ENCODE data around the gene IFI27. TPM values are rescaled to one million over a fixed set of nuclear protein-coding genes. Genes with fewer than 3 reads are reported as not detected.

Gene IFI27
- total and polyA plus RNA-seq, 2 of the 8 experiments (the other 6 are each of a cell fraction or from before 2014, with no cell fraction given), result 0.76 to 2.2 TPM

DNA sequence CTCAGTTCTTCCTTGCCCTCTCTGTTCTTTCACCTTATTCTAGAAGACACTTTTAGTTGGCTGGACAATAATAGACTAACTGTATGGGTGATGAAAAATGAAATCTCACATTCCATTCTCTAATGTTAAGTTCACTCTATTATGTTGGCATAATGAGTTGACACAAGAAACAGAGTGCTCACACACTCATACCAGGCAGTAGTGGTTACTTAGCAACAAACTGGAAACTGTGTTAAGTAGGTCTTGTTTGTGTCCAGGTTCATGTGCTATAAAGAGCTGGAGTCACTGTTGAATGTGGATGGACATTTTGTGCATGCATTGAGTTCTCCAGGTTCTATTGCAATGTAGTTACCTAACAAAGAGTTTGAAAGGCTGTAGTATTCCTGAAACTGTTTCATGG lies 46.7 kb downstream of the IFI27 start:
- no peak overlapping the region for H2AFZ ChIP-seq (ENCODE audit: low read length)
- CTCF ChIA-PET (ENCODE audit: partially characterized antibody), result interaction anchor here (0.6 to 1.5 kb wide), 3 partner anchors 20 to 220 kb away, joined by 3 to 5 read pairs (median 3); no protein-coding TSS in a partner anchor
- H3K27me3 ChIP-seq (replicated peaks in 1 of 4; ENCODE audit: control insufficient read depth in 3 of 4, extremely low read depth in 1 of 4, insufficient read depth in 3 of 4, low read length in 3 of 4), result no peaks in the 10 kb centered on the region
- no peak overlapping the region for H2BK120ac ChIP-seq (replicated peaks; ENCODE audit: low read depth, low read length)
- no peak overlapping the region for H4K5ac ChIP-seq (ENCODE audit: insufficient read length, low read depth, low read length)
- H3K23me2 ChIP-seq (ENCODE audit: low read depth, low read length), result no peaks in the 10 kb centered on the region
- H2BK20ac ChIP-seq (ENCODE audit: low read length), result no peak overlapping the region
- no peak overlapping the region for H3K23ac ChIP-seq (ENCODE audit: insufficient read length)
- no peak overlapping the region for H3K4me2 ChIP-seq (ENCODE audit: insufficient read depth in 1 of 2, low read depth in 2 of 2, low read length in 2 of 2)
- no peak overlapping the region for H3K18ac ChIP-seq (ENCODE audit: extremely low read depth, low read length)
- H2BK12ac ChIP-seq (ENCODE audit: low read depth, low read length), result no peak overlapping the region
- no peak overlapping the region for H3K56ac ChIP-seq (replicated peaks; ENCODE audit: insufficient read length, low read depth, low read length)
- H3K36me3 ChIP-seq (ENCODE audit: control insufficient read depth in 2 of 4, insufficient read depth in 4 of 4, low read length in 3 of 4), result no peaks in the 10 kb centered on the region
- no peak overlapping the region for H3K27ac ChIP-seq (ENCODE audit: low read depth, low read length)
- H3K9me3 ChIP-seq (ENCODE audit: insufficient read depth in 2 of 2, low read depth in 1 of 2, low read length in 1 of 2), result peaks cover 7 to 12% of the 10 kb centered on the region in 2 experiments; a peak in 3 of 4 replicates
- no peak for FAIRE-seq
- no peak overlapping the region for H2BK5ac ChIP-seq (ENCODE audit: low read depth, low read length)
- no peak overlapping the region for H4K91ac ChIP-seq (replicated peaks; ENCODE audit: insufficient read length, low read length)
- H4K8ac ChIP-seq (ENCODE audit: extremely low read depth, insufficient read depth, low read length), result no peak overlapping the region
- H3K4me3 ChIP-seq (ENCODE audit: extremely low read depth in 1 of 4, insufficient read depth in 2 of 4, low read depth in 3 of 4, low read length in 4 of 4), result no peak overlapping the region
- POLR2A ChIA-PET (ENCODE audit: partially characterized antibody), result no interaction called here
- H2AK5ac ChIP-seq (ENCODE audit: low read depth, low read length), result no peak overlapping the region
- no peaks in the 10 kb centered on the region for H3K4me1 ChIP-seq (replicated peaks in 1 of 4; ENCODE audit: control insufficient read depth in 3 of 4, insufficient read depth in 4 of 4, low read length in 3 of 4)
- no peak for DNase-seq (ENCODE audit: low read depth in 1 of 2, low spot score in 2 of 2)
- H3K79me1 ChIP-seq (ENCODE audit: low read depth, low read length), result no peaks in the 10 kb centered on the region
- H3K9ac ChIP-seq (replicated peaks in 1 of 4; ENCODE audit: extremely low read depth in 1 of 4, low read depth in 3 of 4, low read length in 3 of 4), result no peak overlapping the region
- H3K14ac ChIP-seq (ENCODE audit: insufficient read length), result no peak overlapping the region
- no peaks in the 10 kb centered on the region for H4K20me1 ChIP-seq (replicated peaks in 1 of 2; ENCODE audit: control insufficient read depth in 1 of 2, insufficient read depth in 2 of 2, low read length in 2 of 2)
- H3K4ac ChIP-seq (replicated peaks; ENCODE audit: insufficient read length, low read depth, low read length), result no peak overlapping the region
- H2BK15ac ChIP-seq (ENCODE audit: low read length), result no peak overlapping the region
- no peaks in the 10 kb centered on the region for H3K79me2 ChIP-seq (ENCODE audit: control insufficient read depth in 1 of 2, insufficient read depth in 2 of 2, low read length in 2 of 2)
- TF ChIP-seq, protein P1, sequence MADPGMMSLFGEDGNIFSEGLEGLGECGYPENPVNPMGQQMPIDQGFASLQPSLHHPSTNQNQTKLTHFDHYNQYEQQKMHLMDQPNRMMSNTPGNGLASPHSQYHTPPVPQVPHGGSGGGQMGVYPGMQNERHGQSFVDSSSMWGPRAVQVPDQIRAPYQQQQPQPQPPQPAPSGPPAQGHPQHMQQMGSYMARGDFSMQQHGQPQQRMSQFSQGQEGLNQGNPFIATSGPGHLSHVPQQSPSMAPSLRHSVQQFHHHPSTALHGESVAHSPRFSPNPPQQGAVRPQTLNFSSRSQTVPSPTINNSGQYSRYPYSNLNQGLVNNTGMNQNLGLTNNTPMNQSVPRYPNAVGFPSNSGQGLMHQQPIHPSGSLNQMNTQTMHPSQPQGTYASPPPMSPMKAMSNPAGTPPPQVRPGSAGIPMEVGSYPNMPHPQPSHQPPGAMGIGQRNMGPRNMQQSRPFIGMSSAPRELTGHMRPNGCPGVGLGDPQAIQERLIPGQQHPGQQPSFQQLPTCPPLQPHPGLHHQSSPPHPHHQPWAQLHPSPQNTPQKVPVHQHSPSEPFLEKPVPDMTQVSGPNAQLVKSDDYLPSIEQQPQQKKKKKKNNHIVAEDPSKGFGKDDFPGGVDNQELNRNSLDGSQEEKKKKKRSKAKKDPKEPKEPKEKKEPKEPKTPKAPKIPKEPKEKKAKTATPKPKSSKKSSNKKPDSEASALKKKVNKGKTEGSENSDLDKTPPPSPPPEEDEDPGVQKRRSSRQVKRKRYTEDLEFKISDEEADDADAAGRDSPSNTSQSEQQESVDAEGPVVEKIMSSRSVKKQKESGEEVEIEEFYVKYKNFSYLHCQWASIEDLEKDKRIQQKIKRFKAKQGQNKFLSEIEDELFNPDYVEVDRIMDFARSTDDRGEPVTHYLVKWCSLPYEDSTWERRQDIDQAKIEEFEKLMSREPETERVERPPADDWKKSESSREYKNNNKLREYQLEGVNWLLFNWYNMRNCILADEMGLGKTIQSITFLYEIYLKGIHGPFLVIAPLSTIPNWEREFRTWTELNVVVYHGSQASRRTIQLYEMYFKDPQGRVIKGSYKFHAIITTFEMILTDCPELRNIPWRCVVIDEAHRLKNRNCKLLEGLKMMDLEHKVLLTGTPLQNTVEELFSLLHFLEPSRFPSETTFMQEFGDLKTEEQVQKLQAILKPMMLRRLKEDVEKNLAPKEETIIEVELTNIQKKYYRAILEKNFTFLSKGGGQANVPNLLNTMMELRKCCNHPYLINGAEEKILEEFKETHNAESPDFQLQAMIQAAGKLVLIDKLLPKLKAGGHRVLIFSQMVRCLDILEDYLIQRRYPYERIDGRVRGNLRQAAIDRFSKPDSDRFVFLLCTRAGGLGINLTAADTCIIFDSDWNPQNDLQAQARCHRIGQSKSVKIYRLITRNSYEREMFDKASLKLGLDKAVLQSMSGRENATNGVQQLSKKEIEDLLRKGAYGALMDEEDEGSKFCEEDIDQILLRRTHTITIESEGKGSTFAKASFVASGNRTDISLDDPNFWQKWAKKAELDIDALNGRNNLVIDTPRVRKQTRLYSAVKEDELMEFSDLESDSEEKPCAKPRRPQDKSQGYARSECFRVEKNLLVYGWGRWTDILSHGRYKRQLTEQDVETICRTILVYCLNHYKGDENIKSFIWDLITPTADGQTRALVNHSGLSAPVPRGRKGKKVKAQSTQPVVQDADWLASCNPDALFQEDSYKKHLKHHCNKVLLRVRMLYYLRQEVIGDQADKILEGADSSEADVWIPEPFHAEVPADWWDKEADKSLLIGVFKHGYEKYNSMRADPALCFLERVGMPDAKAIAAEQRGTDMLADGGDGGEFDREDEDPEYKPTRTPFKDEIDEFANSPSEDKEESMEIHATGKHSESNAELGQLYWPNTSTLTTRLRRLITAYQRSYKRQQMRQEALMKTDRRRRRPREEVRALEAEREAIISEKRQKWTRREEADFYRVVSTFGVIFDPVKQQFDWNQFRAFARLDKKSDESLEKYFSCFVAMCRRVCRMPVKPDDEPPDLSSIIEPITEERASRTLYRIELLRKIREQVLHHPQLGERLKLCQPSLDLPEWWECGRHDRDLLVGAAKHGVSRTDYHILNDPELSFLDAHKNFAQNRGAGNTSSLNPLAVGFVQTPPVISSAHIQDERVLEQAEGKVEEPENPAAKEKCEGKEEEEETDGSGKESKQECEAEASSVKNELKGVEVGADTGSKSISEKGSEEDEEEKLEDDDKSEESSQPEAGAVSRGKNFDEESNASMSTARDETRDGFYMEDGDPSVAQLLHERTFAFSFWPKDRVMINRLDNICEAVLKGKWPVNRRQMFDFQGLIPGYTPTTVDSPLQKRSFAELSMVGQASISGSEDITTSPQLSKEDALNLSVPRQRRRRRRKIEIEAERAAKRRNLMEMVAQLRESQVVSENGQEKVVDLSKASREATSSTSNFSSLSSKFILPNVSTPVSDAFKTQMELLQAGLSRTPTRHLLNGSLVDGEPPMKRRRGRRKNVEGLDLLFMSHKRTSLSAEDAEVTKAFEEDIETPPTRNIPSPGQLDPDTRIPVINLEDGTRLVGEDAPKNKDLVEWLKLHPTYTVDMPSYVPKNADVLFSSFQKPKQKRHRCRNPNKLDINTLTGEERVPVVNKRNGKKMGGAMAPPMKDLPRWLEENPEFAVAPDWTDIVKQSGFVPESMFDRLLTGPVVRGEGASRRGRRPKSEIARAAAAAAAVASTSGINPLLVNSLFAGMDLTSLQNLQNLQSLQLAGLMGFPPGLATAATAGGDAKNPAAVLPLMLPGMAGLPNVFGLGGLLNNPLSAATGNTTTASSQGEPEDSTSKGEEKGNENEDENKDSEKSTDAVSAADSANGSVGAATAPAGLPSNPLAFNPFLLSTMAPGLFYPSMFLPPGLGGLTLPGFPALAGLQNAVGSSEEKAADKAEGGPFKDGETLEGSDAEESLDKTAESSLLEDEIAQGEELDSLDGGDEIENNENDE (IDR thresholded peaks at IDR 0.05; ENCODE audit: insufficient replicate concordance, low read length), result no peak
